ENCODE measurements around the gene CYCS. TPM values are rescaled to one million over a fixed set of nuclear protein-coding genes. Genes with fewer than 3 reads are reported as not detected.

The CYCS gene
- total RNA-seq, 1 donor: 51.9 TPM

- no peak for TF ChIP-seq CTCF (IDR thresholded peaks at IDR 0.05; ENCODE audit: insufficient read depth, low read length)
- no peak for DNase-seq (ENCODE audit: low read depth)
- H3K4me3 ChIP-seq (ENCODE audit: low read depth, low read length): no peak overlapping the region
Observed at GRCh38 chr7:25077096-25077495, 48.0 kb downstream of the CYCS start.

GRCh38 chr7:25075459-25075858 lies 49.6 kb downstream of the CYCS start:
- no peak for DNase-seq (ENCODE audit: low read depth)
- TF ChIP-seq CTCF (IDR thresholded peaks at IDR 0.05; ENCODE audit: insufficient read depth, low read length): no peak
- no peak overlapping the region for H3K4me3 ChIP-seq (ENCODE audit: low read depth, low read length)

GRCh38 chr7:25073451-25073850 lies 51.6 kb downstream of the CYCS start:
- TF ChIP-seq CTCF (IDR thresholded peaks at IDR 0.05; ENCODE audit: insufficient read depth, low read length): no peak
- peak; percentile 73 for DNase-seq (ENCODE audit: low read depth)
- H3K4me3 ChIP-seq (ENCODE audit: low read depth, low read length): no peak overlapping the region

Other genes starting within 250 kb of the CYCS start
- 16.1 and 46.0 TPM in 2 replicates for gene OSBPL3, start 145.1 kb downstream of the CYCS start, total RNA-seq (ENCODE audit: low replicate concordance)
- not detected in 2 replicates for gene NPVF, start 103.2 kb upstream of the CYCS start, total RNA-seq (ENCODE audit: low replicate concordance)